A549 (cell line): Measurements from ENCODE around the gene MGLL. TPM values are rescaled to one million over a fixed set of nuclear protein-coding genes. Genes with fewer than 3 reads are reported as not detected.

Experiments
- ATAC-seq, 2 experiments: fragments of 200-7000 bp in 1 of 2; fragments of >200 bp in 1 of 2; cut with Nextera tagmentation in 1 of 2; cut with Tn5 transposase in 1 of 2; 3 replicates each; pipeline versions ENCODE4 v1.8.0 to v1.9.1; 2018 to 2020; ENCODE audit warnings: mild to moderate bottlenecking in 1 of 2, moderate library complexity in 1 of 2
- CTCF ChIA-PET: fragments of 300-600 bp; sonication (Branson Sonifier 250); formaldehyde crosslinking; extraction: SDS; loops from one replicate; lab custom pipeline; 2021; ENCODE audit warnings: antibody characterized with exemption, inconsistent platforms; lab: Yijun Ruan, JAX
- POLR2A ChIA-PET: fragments of 350-600 bp; formaldehyde crosslinking; extraction: SDS; loops from one replicate; lab custom pipeline; 2021; ENCODE audit warnings: antibody characterized with exemption, inconsistent platforms; lab: Yijun Ruan, JAX
- DNase-seq, 2 experiments: peaks; one replicate each; pipeline versions ENCODE4 v3.0.0 to v3.0.0-alpha.2; 2011 to 2016; ENCODE audit warnings: low read depth in 1 of 2, low spot score in 1 of 2
- FAIRE-seq: peaks from 2 replicates; lab custom pipeline; 2011; peaks lifted over from hg19 to GRCh38; lab: Jason Lieb, UNC
- H3K27ac ChIP-seq, 2 experiments: fragments of >200 bp; sonication (Bioruptor Twin); formaldehyde crosslinking; 3 replicates each; pipeline ENCODE4 v1.5.1; 2016 to 2017
- H3K4me1 ChIP-seq: fragments of >200 bp; sonication (Bioruptor Twin); formaldehyde crosslinking; 3 replicates; pipeline ENCODE4 v1.6.1; 2016
- H3K4me2 ChIP-seq: fragments of >200 bp; sonication (Bioruptor Twin); formaldehyde crosslinking; 3 replicates; pipeline ENCODE4 v1.6.1; 2016
- H3K4me3 ChIP-seq: fragments of >200 bp; sonication (Bioruptor Twin); formaldehyde crosslinking; 3 replicates; pipeline ENCODE4 v1.5.1; 2016
- H3K9me3 ChIP-seq: fragments of >200 bp; sonication (Bioruptor Twin); formaldehyde crosslinking; 3 replicates; pipeline ENCODE4 v1.6.1; 2016
- BHLHE40 ChIP-seq: IDR thresholded peaks from 2 replicates; pipeline ENCODE4 v1.6.1; 2012; ENCODE audit warnings: low read depth, low read length, inconsistent platforms
- CHD4 ChIP-seq: fragments of 200-600 bp; sonication (generic); IDR thresholded peaks from 2 replicates; pipeline ENCODE4 v1.6.1; 2016; ENCODE audit warnings: antibody characterized with exemption, mild to moderate bottlenecking, borderline replicate concordance
- CTCF ChIP-seq: fragments of >200 bp; sonication (Bioruptor Twin); formaldehyde crosslinking; IDR thresholded peaks from 3 replicates; pipeline ENCODE4 v1.5.1; 2016
- EHMT2 ChIP-seq: fragments of 200-600 bp; sonication (generic); IDR thresholded peaks from 2 replicates; pipeline ENCODE4 v1.6.1; 2016; ENCODE audit warnings: antibody characterized with exemption, low read depth, mild to moderate bottlenecking, moderate library complexity
- EP300 ChIP-seq, 2 experiments: fragments of >200 bp; sonication (Bioruptor Twin); formaldehyde crosslinking; IDR thresholded peaks; 2 replicates in 1 of 2; 3 replicates in 1 of 2; pipeline ENCODE4 v1.6.1; 2016 to 2017
- ESRRA ChIP-seq: fragments of 150-350 bp; IDR thresholded peaks from 2 replicates; pipeline ENCODE4 v1.6.1; 2014; ENCODE audit warnings: mild to moderate bottlenecking, low read length, borderline replicate concordance
- FOSB ChIP-seq: fragments of 250-450 bp; sonication (Bioruptor Pico); IDR thresholded peaks from 2 replicates; pipeline ENCODE4 v1.5.0; 2020; ENCODE audit warnings: mild to moderate bottlenecking, moderate library complexity
- FOSL2 ChIP-seq, 2 experiments: fragments of 450-650 bp in 1 of 2; fragments of >200 bp in 1 of 2; sonication (Bioruptor Twin) in 1 of 2; formaldehyde crosslinking; IDR thresholded peaks; 2 replicates each; pipeline versions ENCODE4 v1.5.0 to v1.6.1; 2016 to 2020; ENCODE audit warnings: mild to moderate bottlenecking in 1 of 2, moderate library complexity in 1 of 2
- GATA3 ChIP-seq: IDR thresholded peaks from 2 replicates; pipeline ENCODE4 v1.6.1; 2012; ENCODE audit warnings: borderline replicate concordance
- HEYL ChIP-seq: fragments of 250-450 bp; sonication (Bioruptor Pico); IDR thresholded peaks from 2 replicates; pipeline ENCODE4 v1.8.0; 2021; ENCODE audit warnings: mild to moderate bottlenecking, moderate library complexity
- HOXA7 ChIP-seq: fragments of 250-450 bp; sonication (Bioruptor Pico); IDR thresholded peaks from 2 replicates; pipeline ENCODE4 v1.5.0; 2020; ENCODE audit warnings: mild to moderate bottlenecking, moderate library complexity
- HOXB5 ChIP-seq: fragments of 250-450 bp; sonication (Bioruptor Pico); IDR thresholded peaks from 2 replicates; pipeline ENCODE4 v1.5.0; 2020; ENCODE audit warnings: mild to moderate bottlenecking, moderate library complexity
- JUNB ChIP-seq: fragments of >200 bp; sonication (Bioruptor Twin); formaldehyde crosslinking; IDR thresholded peaks from 2 replicates; pipeline ENCODE4 v1.6.1; 2016
- KDM1A ChIP-seq: fragments of 200-600 bp; sonication (generic); IDR thresholded peaks from 2 replicates; pipeline ENCODE4 v1.6.1; 2016; ENCODE audit warnings: low read depth, mild to moderate bottlenecking
- MAFK ChIP-seq: fragments of 450-650 bp; IDR thresholded peaks from 2 replicates; pipeline ENCODE4 v1.6.1; 2014; ENCODE audit not compliant: partially characterized antibody
- MYC ChIP-seq: IDR thresholded peaks from 2 replicates; pipeline ENCODE4 v1.6.1; 2012; ENCODE audit warnings: mild to moderate bottlenecking, inconsistent platforms, low read length, improper control_type of control experiment, borderline replicate concordance
- NFE2L2 ChIP-seq: fragments of 150-350 bp; conservative IDR thresholded peaks from 2 replicates; pipeline ENCODE4 v1.6.1; 2014; ENCODE audit warnings: low read length
- PHF8 ChIP-seq: fragments of 200-600 bp; sonication (generic); IDR thresholded peaks from 2 replicates; pipeline ENCODE4 v1.6.1; 2016; ENCODE audit warnings: low read depth, mild to moderate bottlenecking, antibody characterized with exemption, moderate library complexity, borderline replicate concordance
- POLR2AphosphoS2 ChIP-seq: conservative IDR thresholded peaks from 2 replicates; pipeline ENCODE4 v1.6.1; 2012; ENCODE audit warnings: low read length, improper control_type of control experiment, inconsistent platforms
- RAD21 ChIP-seq, 2 experiments: fragments of >200 bp in 1 of 2; sonication (Bioruptor Twin) in 1 of 2; formaldehyde crosslinking in 1 of 2; IDR thresholded peaks in 1 of 2; conservative IDR thresholded peaks in 1 of 2; 2 replicates in 1 of 2; 3 replicates in 1 of 2; pipeline ENCODE4 v1.6.1; 2012 to 2018; ENCODE audit warnings: inconsistent platforms in 1 of 2
- RCOR1 ChIP-seq: fragments of 150-350 bp; IDR thresholded peaks from 2 replicates; pipeline ENCODE4 v1.6.1; 2014; ENCODE audit warnings: antibody characterized with exemption, low read length, low read depth
- RFX5 ChIP-seq: fragments of 450-650 bp; IDR thresholded peaks from 2 replicates; pipeline ENCODE4 v1.7.1; 2014; ENCODE audit warnings: antibody characterized with exemption, mild to moderate bottlenecking, moderate library complexity
- SMC3 ChIP-seq: fragments of >200 bp; sonication (Bioruptor Twin); formaldehyde crosslinking; IDR thresholded peaks from 3 replicates; pipeline ENCODE4 v1.6.1; 2018; ENCODE audit warnings: inconsistent platforms
- TFCP2L1 ChIP-seq: fragments of 250-450 bp; sonication (Bioruptor Pico); IDR thresholded peaks from 2 replicates; pipeline ENCODE4 v1.5.0; 2021; ENCODE audit warnings: mild to moderate bottlenecking
- ZC3H11A ChIP-seq: fragments of 450-650 bp; IDR thresholded peaks from 2 replicates; pipeline ENCODE4 v1.6.1; 2014; ENCODE audit warnings: antibody characterized with exemption, mild to moderate bottlenecking
- ZFP36 ChIP-seq: fragments of 450-650 bp; IDR thresholded peaks from 2 replicates; pipeline ENCODE4 v1.6.1; 2014; ENCODE audit warnings: borderline replicate concordance; ENCODE audit not compliant: partially characterized antibody
- WGBS: methylation state at CpG from one replicate; pipeline ENCODE4 v1.1.6; 2017; ENCODE audit errors: missing lambda C conversion rate; 5-methylcytosine and 5-hydroxymethylcytosine counted together
- polyA plus RNA-seq, 4 experiments: library from polyadenylated mRNA; depleted of rRNA in 3 of 4; stranded (reverse); fragments of >200 nt; fragmentation: RNase III in 1 of 4; extraction: RNeasy Plus Mini Kit Qiagen cat#74134 plus additional on column Dnase treatment in 1 of 4; gene quantifications; 2 replicates in 3 of 4; 3 replicates in 1 of 4; pipeline ENCODE4 v1.2.3, GENCODE V29; 2011 to 2017

MGLL gene
- polyA plus RNA-seq, 2 of the 4 experiments (the other 2 are of a cell fraction) = 38.5 to 41.5 TPM

DNA sequence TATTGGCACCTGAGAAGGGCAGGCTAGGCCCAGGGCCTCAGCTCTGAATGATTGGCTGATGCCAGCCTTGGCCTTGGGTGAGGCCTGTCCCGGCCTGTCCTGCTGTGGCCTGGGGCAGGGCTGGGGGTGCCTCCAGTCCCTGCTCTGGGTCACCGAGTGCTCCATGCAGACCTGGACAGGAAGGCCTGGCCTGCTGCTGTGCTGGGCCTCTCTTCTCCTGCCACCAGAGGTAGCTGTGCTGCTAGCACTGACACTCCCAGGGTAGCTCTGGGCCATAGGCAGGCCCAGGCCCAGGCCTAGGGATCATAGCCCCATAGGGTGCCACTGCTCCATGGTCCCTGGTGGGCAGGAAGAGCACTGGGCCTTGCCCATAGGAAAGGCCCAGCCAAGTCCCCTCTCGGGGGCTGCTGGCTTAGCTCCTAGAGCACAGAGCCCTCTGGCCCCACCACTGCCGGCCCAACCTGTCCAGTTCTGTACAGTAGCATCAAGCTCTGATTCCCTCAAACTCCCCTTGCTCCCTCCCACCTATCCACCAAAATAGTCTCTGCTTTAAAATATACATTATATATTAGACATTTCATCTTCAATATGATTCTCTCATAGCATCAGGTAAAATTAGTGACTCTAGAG lies 131.4 kb downstream of the MGLL start:
- TF ChIP-seq EHMT2 (no peak), RAD21 (conservative IDR thresholded peaks at IDR 0.05 in 1 of 2, IDR thresholded peaks at IDR 0.05 in 1 of 2) (peak; percentile 65 to 75), CTCF (peak; percentile 46; the same call in 2 of the 3 replicates), SMC3 (peak; percentile 70)
- peak; percentile 90 to 96 for ATAC-seq
- Histone ChIP-seq H3K4me1 (peaks cover 51% of the 10 kb centered on the region), H3K4me3 (no peak overlapping the region), H3K27ac (peak overlapping the region; percentile 72 to 90), H3K4me2 (peak overlapping the region; percentile 57), H3K9me3 (no peaks in the 10 kb centered on the region)
- ChIA-PET POLR2A (no interaction called here), CTCF (interaction anchor here (0.6 to 12.9 kb wide), 25 partner anchors 8 to 441 kb away, joined by 3 to 111 read pairs (median 4); partner anchors contain the start of genes ABTB1 and MGLL)
- no peak for FAIRE-seq
- WGBS = 88% methylated on average over 2 of the region's 4 CpGs
- peak; percentile 7 to 75 for DNase-seq

DNA sequence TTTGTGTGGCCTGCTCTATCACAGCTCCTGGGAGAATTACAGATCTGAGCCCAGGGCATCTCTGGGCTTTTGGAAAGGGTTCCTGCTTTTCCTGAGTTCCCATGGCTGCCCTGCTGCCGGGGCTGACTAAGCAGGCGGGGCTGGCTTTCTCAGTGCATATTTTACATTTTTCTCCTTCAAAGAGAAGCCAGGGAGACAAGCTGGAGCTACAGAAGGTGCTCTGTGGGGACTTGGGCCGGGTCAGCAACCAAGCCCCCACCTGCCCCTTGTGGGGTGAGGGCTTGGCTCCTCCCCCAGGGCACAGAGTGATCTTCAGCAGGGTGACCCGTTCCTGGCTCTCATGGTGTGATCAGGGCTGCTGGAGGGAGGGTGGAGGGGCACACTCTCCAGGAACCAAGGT lies 132.2 kb downstream of the MGLL start:
- ChIA-PET CTCF (interaction anchor here (0.7 to 12.9 kb wide), 11 partner anchors 10 to 281 kb away, joined by 3 to 111 read pairs (median 5); partner anchors contain the start of gene ABTB1), POLR2A (interaction anchor here (0.7 kb wide), 1 partner anchor 325 kb away, joined by 3 read pairs; no protein-coding TSS in a partner anchor)
- TF ChIP-seq FOSL2 (IDR thresholded peaks at IDR 0.05) = no peak
- TF ChIP-seq FOSL2 (CRISPR knock-in tag; IDR thresholded peaks at IDR 0.05) = no peak
- no peak for TF ChIP-seq BHLHE40
- TF ChIP-seq POLR2AphosphoS2 = no peak
- peak overlapping the region; percentile 57 for H3K4me2 ChIP-seq
- WGBS = 34% methylated on average over 4 of the region's 4 CpGs
- DNase-seq (peak in 1 of 2 experiments; percentile 40), FAIRE-seq (no peak), ATAC-seq (peak in 1 of 2 experiments; percentile 42; a peak in 3 of 6 replicates)
- H3K27ac ChIP-seq = peak overlapping the region; percentile 72 to 90
- no peak overlapping the region for H3K4me3 ChIP-seq
- H3K4me1 ChIP-seq = peaks cover 42% of the 10 kb centered on the region
- H3K9me3 ChIP-seq = no peaks in the 10 kb centered on the region

GRCh38 chr3:127689266-127689860 lies 133.0 kb downstream of the MGLL start:
- FAIRE-seq = no peak

GRCh38 chr3:127688416-127689265 lies 133.7 kb downstream of the MGLL start:
- no peak for ATAC-seq
- peaks cover 29% of the 10 kb centered on the region for H3K4me1 ChIP-seq
- H3K4me3 ChIP-seq = no peak overlapping the region
- CTCF ChIA-PET = interaction anchor here (1.0 to 12.9 kb wide), 6 partner anchors 8 to 282 kb away, joined by 4 to 111 read pairs (median 7); no protein-coding TSS in a partner anchor
- H3K9me3 ChIP-seq = no peaks in the 10 kb centered on the region
- no peak for DNase-seq
- POLR2A ChIA-PET = no interaction called here
- H3K4me2 ChIP-seq = no peak overlapping the region
- H3K27ac ChIP-seq = peak overlapping the region; percentile 72 to 90; a peak in 5 of 6 replicates
- whole genome bisulfite sequencing = 90% methylated on average over 17 of the region's 20 CpGs
- no peak for FAIRE-seq
- TF ChIP-seq PHF8 = no peak
- no peak for TF ChIP-seq KDM1A
- TF ChIP-seq CTCF = no peak
- TF ChIP-seq GATA3 = no peak
- TF ChIP-seq HOXA7 (CRISPR knock-in tag) = no peak
- TF ChIP-seq NFE2L2 = no peak
- no peak for TF ChIP-seq CHD4
- no peak for TF ChIP-seq MAFK
- TF ChIP-seq MYC = no peak
- TF ChIP-seq HEYL = no peak
- no peak for TF ChIP-seq EP300 (IDR thresholded peaks at IDR 0.05)
- TF ChIP-seq RFX5 = no peak

More at GRCh38 chr3:127689266-127689860, 133.0 kb downstream of the MGLL start:
- peak overlapping the region; percentile 72 to 90 for H3K27ac ChIP-seq
- ChIA-PET CTCF (interaction anchor here (1.0 to 12.9 kb wide), 6 partner anchors 9 to 281 kb away, joined by 4 to 111 read pairs (median 7); no protein-coding TSS in a partner anchor), POLR2A (interaction anchor here (0.7 kb wide), 1 partner anchor 324 kb away, joined by 3 read pairs; no protein-coding TSS in a partner anchor)
- no peaks in the 10 kb centered on the region for H3K9me3 ChIP-seq
- no peak overlapping the region for H3K4me3 ChIP-seq
- no peak for ATAC-seq
- TF ChIP-seq JUNB (no peak), RFX5 (no peak), FOSB (CRISPR knock-in tag) (no peak), MYC (no peak), ZC3H11A (no peak), HOXB5 (CRISPR knock-in tag) (no peak), BHLHE40 (no peak), ESRRA (no peak), RCOR1 (no peak), GATA3 (no peak), TFCP2L1 (CRISPR knock-in tag) (no peak), ZFP36 (no peak), SMC3 (no peak)
- WGBS = 93% methylated on average over 15 of the region's 19 CpGs
- peaks cover 35% of the 10 kb centered on the region for H3K4me1 ChIP-seq
- DNase-seq = no peak
- no peak overlapping the region for H3K4me2 ChIP-seq
